H1 (cell line): ENCODE data around the gene NENF.

ENCODE experiments used
- POLR2A ChIP-seq, 2 experiments: IDR thresholded peaks; 1 replicate in 1 of 2; 2 replicates in 1 of 2; pipeline ENCODE4 v1.6.1; 2011; ENCODE audit warnings: low read depth in 2 of 2, low read length in 2 of 2, mild to moderate bottlenecking in 2 of 2; ENCODE audit errors: control extremely low read depth in 1 of 2
- POLR2AphosphoS5 ChIP-seq: IDR thresholded peaks from 2 replicates; pipeline ENCODE4 v1.6.1; 2011; ENCODE audit warnings: low read depth, low read length

- no peak for TF ChIP-seq POLR2AphosphoS5
- TF ChIP-seq POLR2A (IDR thresholded peaks at IDR 0.05; ENCODE audit: control extremely low read depth in 1 of 2, low read depth in 2 of 2, low read length in 2 of 2) = no peak
These were observed 53.3 kb downstream of the NENF start for GRCh38 chr1:212485913-212486618.
